H1 (cell line): ENCODE measurements around the gene NHLH2. TPM values are rescaled to one million over a fixed set of nuclear protein-coding genes. Genes with fewer than 3 reads are reported as not detected.

Experiments used
- CTCF ChIA-PET: fragments of 300-600 bp; sonication (Branson Sonifier 250); formaldehyde crosslinking; loops from one replicate; lab custom pipeline; 2021; ENCODE audit not compliant: partially characterized antibody; lab: Charles Lee
- POLR2A ChIA-PET: fragments of 300-600 bp; sonication (Branson Sonifier 250); formaldehyde crosslinking; loops from one replicate; lab custom pipeline; 2021; ENCODE audit warnings: inconsistent platforms; ENCODE audit not compliant: partially characterized antibody; lab: Charles Lee
- DNase-seq, 2 experiments: peaks; one replicate each; pipeline versions ENCODE4 v3.0.0 to v3.0.0-alpha.2; 2010 to 2022; ENCODE audit warnings: low spot score in 2 of 2, low read depth in 1 of 2, mixed read lengths in 1 of 2
- FAIRE-seq: peaks from 2 replicates; lab custom pipeline; 2011; peaks lifted over from hg19 to GRCh38; lab: Jason Lieb, UNC
- H2AFZ ChIP-seq: 2 replicates; pipeline ENCODE4 v1.8.1; 2012; ENCODE audit warnings: low read length, inconsistent platforms
- H2AK5ac ChIP-seq: 2 replicates; pipeline ENCODE4 v1.6.1; 2013; ENCODE audit warnings: low read depth, low read length
- H2BK120ac ChIP-seq: replicated peaks from 2 replicates; pipeline ENCODE3; 2013; ENCODE audit warnings: low read depth, low read length, inconsistent platforms
- H2BK12ac ChIP-seq: 2 replicates; pipeline ENCODE4 v1.6.1; 2013; ENCODE audit warnings: low read depth, low read length
- H2BK15ac ChIP-seq: 2 replicates; pipeline ENCODE4 v1.6.1; 2013; ENCODE audit warnings: low read length
- H2BK20ac ChIP-seq: 2 replicates; pipeline ENCODE4 v1.6.1; 2013; ENCODE audit warnings: low read length
- H2BK5ac ChIP-seq: 2 replicates; pipeline ENCODE4 v1.6.1; 2013; ENCODE audit warnings: low read depth, low read length
- H3K14ac ChIP-seq: 2 replicates; pipeline ENCODE4 v1.6.1; 2013; ENCODE audit warnings: inconsistent platforms; ENCODE audit not compliant: insufficient read length
- H3K18ac ChIP-seq: 2 replicates; pipeline ENCODE4 v1.6.1; 2013; ENCODE audit warnings: low read length; ENCODE audit errors: extremely low read depth
- H3K23ac ChIP-seq: 2 replicates; pipeline ENCODE4 v1.6.1; 2013; ENCODE audit warnings: inconsistent platforms; ENCODE audit not compliant: insufficient read length
- H3K23me2 ChIP-seq: 2 replicates; pipeline ENCODE4 v1.6.1; 2013; ENCODE audit warnings: low read depth, low read length
- H3K27ac ChIP-seq: 2 replicates; pipeline ENCODE4 v1.6.1; 2011; ENCODE audit warnings: low read depth, low read length, inconsistent platforms
- H3K27me3 ChIP-seq, 4 experiments: replicated peaks in 1 of 4; 1 replicate in 1 of 4; 2 replicates in 3 of 4; pipeline versions ENCODE4 v1.6.1 to v1.8.1; 2011 to 2013; ENCODE audit warnings: low read length in 3 of 4, mild to moderate bottlenecking in 3 of 4, inconsistent platforms in 2 of 4, mixed read lengths in 2 of 4, moderate library complexity in 1 of 4; ENCODE audit not compliant: control insufficient read depth in 3 of 4, insufficient read depth in 3 of 4; ENCODE audit errors: extremely low read depth in 1 of 4
- H3K36me3 ChIP-seq, 4 experiments: 2 replicates each; pipeline versions ENCODE4 v1.6.1 to v1.8.1; 2011 to 2013; ENCODE audit warnings: mild to moderate bottlenecking in 4 of 4, low read length in 3 of 4, moderate library complexity in 2 of 4, control low read depth in 1 of 4, inconsistent platforms in 1 of 4; ENCODE audit not compliant: insufficient read depth in 4 of 4, control insufficient read depth in 2 of 4
- H3K4ac ChIP-seq: replicated peaks from 2 replicates; pipeline ENCODE3; 2013; ENCODE audit warnings: low read length, low read depth, mixed read lengths, inconsistent platforms; ENCODE audit not compliant: insufficient read length
- H3K4me1 ChIP-seq, 4 experiments: replicated peaks in 1 of 4; 1 replicate in 1 of 4; 2 replicates in 3 of 4; pipeline versions ENCODE4 v1.6.1 to v1.8.1; 2011 to 2013; ENCODE audit warnings: low read length in 3 of 4, inconsistent platforms in 2 of 4, mixed read lengths in 1 of 4; ENCODE audit not compliant: insufficient read depth in 4 of 4, control insufficient read depth in 3 of 4
- H3K4me2 ChIP-seq, 2 experiments: 2 replicates each; pipeline versions ENCODE4 v1.6.1 to v1.8.1; 2011 to 2013; ENCODE audit warnings: low read depth in 2 of 2, low read length in 2 of 2, control low read depth in 1 of 2, inconsistent platforms in 1 of 2, mild to moderate bottlenecking in 1 of 2; ENCODE audit not compliant: insufficient read depth in 1 of 2
- H3K4me3 ChIP-seq, 4 experiments: fragments of 200-600, 300-600 bp in 1 of 4; sonication (generic), shearing (Covaris generic), sonication (Bioruptor Twin) in 1 of 4; 2 replicates each; pipeline versions ENCODE4 v1.5.1 to v1.8.1; 2011 to 2016; ENCODE audit warnings: low read length in 4 of 4, low read depth in 3 of 4, control low read depth in 2 of 4, inconsistent platforms in 2 of 4, mild to moderate bottlenecking in 2 of 4, mixed read lengths in 1 of 4, moderate library complexity in 1 of 4; ENCODE audit not compliant: insufficient read depth in 2 of 4; ENCODE audit errors: extremely low read depth in 1 of 4
- H3K56ac ChIP-seq: replicated peaks from 2 replicates; pipeline ENCODE3; 2013; ENCODE audit warnings: low read depth, mild to moderate bottlenecking, mixed read lengths, low read length, inconsistent platforms; ENCODE audit not compliant: insufficient read length
- H3K79me1 ChIP-seq: 2 replicates; pipeline ENCODE4 v1.6.1; 2013; ENCODE audit warnings: low read depth, low read length, control low read depth
- H3K79me2 ChIP-seq, 2 experiments: 2 replicates each; pipeline versions ENCODE4 v1.6.1 to v1.8.1; 2012 to 2013; ENCODE audit warnings: low read length in 2 of 2, mild to moderate bottlenecking in 2 of 2, inconsistent platforms in 1 of 2; ENCODE audit not compliant: insufficient read depth in 2 of 2, control insufficient read depth in 1 of 2
- H3K9ac ChIP-seq, 4 experiments: replicated peaks in 1 of 4; 1 replicate in 1 of 4; 2 replicates in 3 of 4; pipeline versions ENCODE4 v1.6.1 to v1.8.1; 2011 to 2013; ENCODE audit warnings: low read depth in 3 of 4, low read length in 3 of 4, control low read depth in 2 of 4, mild to moderate bottlenecking in 2 of 4, moderate library complexity in 2 of 4, inconsistent platforms in 1 of 4; ENCODE audit errors: extremely low read depth in 1 of 4
- H3K9me3 ChIP-seq, 2 experiments: 2 replicates each; pipeline versions ENCODE4 v1.6.1 to v1.8.1; 2012 to 2013; ENCODE audit warnings: mild to moderate bottlenecking in 2 of 2, moderate library complexity in 2 of 2, control low read depth in 1 of 2, inconsistent platforms in 1 of 2, low read depth in 1 of 2, low read length in 1 of 2, mixed read lengths in 1 of 2; ENCODE audit not compliant: insufficient read depth in 2 of 2
- H4K20me1 ChIP-seq, 2 experiments: replicated peaks in 1 of 2; 2 replicates each; pipeline versions ENCODE3 to v1.8.1; 2011 to 2013; ENCODE audit warnings: inconsistent platforms in 2 of 2, low read length in 2 of 2, mild to moderate bottlenecking in 1 of 2; ENCODE audit not compliant: insufficient read depth in 2 of 2, control insufficient read depth in 1 of 2
- H4K5ac ChIP-seq: 2 replicates; pipeline ENCODE4 v1.6.1; 2013; ENCODE audit warnings: low read length, low read depth, mixed read lengths, inconsistent platforms; ENCODE audit not compliant: insufficient read length
- H4K8ac ChIP-seq: 2 replicates; pipeline ENCODE4 v1.8.0; 2013; ENCODE audit warnings: mild to moderate bottlenecking, moderate library complexity, low read length, inconsistent platforms; ENCODE audit not compliant: insufficient read depth; ENCODE audit errors: extremely low read depth
- H4K91ac ChIP-seq: replicated peaks from 2 replicates; pipeline ENCODE3; 2013; ENCODE audit warnings: low read length, mixed read lengths, inconsistent platforms; ENCODE audit not compliant: insufficient read length
- BRCA1 ChIP-seq: IDR thresholded peaks from 2 replicates; pipeline ENCODE4 v1.6.1; 2012; ENCODE audit warnings: low read depth, low read length, improper control_type of control experiment
- GABPA ChIP-seq: IDR thresholded peaks from 2 replicates; pipeline ENCODE4 v1.6.1; 2011; ENCODE audit warnings: mild to moderate bottlenecking, low read length, moderate library complexity, borderline replicate concordance; ENCODE audit not compliant: insufficient read depth
- HDAC6 ChIP-seq: IDR thresholded peaks from one replicate; pipeline ENCODE4 v1.7.1; 2012; ENCODE audit warnings: low read depth, mild to moderate bottlenecking, inconsistent platforms, low read length, moderate library complexity
- KDM4A ChIP-seq: IDR thresholded peaks from one replicate; pipeline ENCODE4 v1.7.1; 2012; ENCODE audit warnings: low read depth, mild to moderate bottlenecking, moderate library complexity, low read length, inconsistent platforms; ENCODE audit not compliant: severe bottlenecking
- NANOG ChIP-seq: IDR thresholded peaks from 2 replicates; pipeline ENCODE4 v1.6.1; 2011; ENCODE audit warnings: low read length, low read depth, mild to moderate bottlenecking, inconsistent platforms; ENCODE audit not compliant: insufficient read depth, poor library complexity, severe bottlenecking
- PHF8 ChIP-seq: fragments of 200-600 bp; sonication (generic); conservative IDR thresholded peaks from 2 replicates; pipeline ENCODE4 v1.7.1; 2012; ENCODE audit warnings: low read depth, mild to moderate bottlenecking, inconsistent platforms, low read length, moderate library complexity
- POLR2AphosphoS5 ChIP-seq: IDR thresholded peaks from 2 replicates; pipeline ENCODE4 v1.6.1; 2011; ENCODE audit warnings: low read depth, low read length
- RAD21 ChIP-seq, 2 experiments: IDR thresholded peaks in 1 of 2; conservative IDR thresholded peaks in 1 of 2; 2 replicates each; pipeline ENCODE4 v1.6.1; 2011; ENCODE audit warnings: low read depth in 2 of 2, low read length in 2 of 2, improper control_type of control experiment in 1 of 2, inconsistent platforms in 1 of 2, mild to moderate bottlenecking in 1 of 2, moderate library complexity in 1 of 2
- SAP30 ChIP-seq: fragments of 300-600 bp; sonication (generic); IDR thresholded peaks from 2 replicates; pipeline ENCODE4 v1.7.1; 2012; ENCODE audit warnings: low read length, moderate library complexity, mild to moderate bottlenecking, inconsistent platforms; ENCODE audit not compliant: insufficient read depth, insufficient replicate concordance
- TAF1 ChIP-seq: IDR thresholded peaks from 2 replicates; pipeline ENCODE4 v1.6.1; 2011; ENCODE audit warnings: mild to moderate bottlenecking, low read depth, low read length
- TAF7 ChIP-seq: optimal IDR thresholded peaks from 2 replicates; pipeline ENCODE3; 2011; ENCODE audit warnings: low read depth, mild to moderate bottlenecking, inconsistent platforms, low read length, moderate library complexity, borderline replicate concordance
- USF2 ChIP-seq: IDR thresholded peaks from 2 replicates; pipeline ENCODE4 v1.6.1; 2011; ENCODE audit warnings: low read length, improper control_type of control experiment
- WGBS, 2 experiments: shearing (Covaris generic) in 1 of 2; methylation state at CpG; one replicate each; pipeline versions ENCODE4 v1.1.6 to v1.1.7; 2013 to 2015; ENCODE audit warnings: low lambda C conversion rate in 2 of 2, mixed read lengths in 2 of 2, inconsistent platforms in 1 of 2, low coverage in 1 of 2, missing lambda C conversion rate in 1 of 2; ENCODE audit not compliant: insufficient replicate concordance in 2 of 2, insufficient coverage in 1 of 2, insufficient read length in 1 of 2; ENCODE audit errors: extremely low coverage in 1 of 2, missing lambda C conversion rate in 1 of 2; 5-methylcytosine and 5-hydroxymethylcytosine counted together
- polyA plus RNA-seq, 7 experiments: library from polyadenylated mRNA; depleted of rRNA in 3 of 7; stranded (reverse) in 5 of 7; unstranded in 2 of 7; fragments of >200 nt in 5 of 7; fragments of 200-250 nt in 2 of 7; gene quantifications; 1 replicate in 5 of 7; 2 replicates in 1 of 7; 4 replicates in 1 of 7; pipeline versions ENCODE4 v1.2.1 to v1.2.3, GENCODE V29; 2011 to 2013; ENCODE audit warnings: missing spikeins in 2 of 7, mixed read lengths in 2 of 7
- total RNA-seq: library from RNA; stranded (reverse); fragmentation: NEBNext Ultra II Directional; extraction: Animal tissue kit (Norgen Biotek cat#: 25700); gene quantifications from 2 replicates; pipeline ENCODE4 v1.2.1, GENCODE V29; 2021

The NHLH2 gene
- total and polyA plus RNA-seq, 2 of the 8 experiments (the other 6 are each of a cell fraction or from before 2014, with no cell fraction given) = 0.92 to 1.1 TPM

GRCh38 chr1:115790846-115791245, 50.1 kb downstream of the NHLH2 start:
- DNase-seq (no peak), FAIRE-seq (no peak)
- H4K20me1 ChIP-seq = no peaks in the 10 kb centered on the region
- no peak overlapping the region for H3K4me2 ChIP-seq
- no peak overlapping the region for H4K5ac ChIP-seq
- ChIA-PET CTCF (interaction anchor here (0.5 to 1.5 kb wide), 4 partner anchors 12 to 192 kb away, joined by 3 to 4 read pairs (median 4); no protein-coding TSS in a partner anchor), POLR2A (no interaction called here)
- no peak overlapping the region for H4K91ac ChIP-seq
- H3K14ac ChIP-seq = no peak overlapping the region
- peaks cover 0 to 5% (median 2%) of the 10 kb centered on the region in 4 experiments; a peak in 2 of 7 replicates for H3K4me1 ChIP-seq
- H2AFZ ChIP-seq = peak overlapping the region; percentile 58; the same call in 1 of the 2 replicates
- H3K4me3 ChIP-seq = no peak overlapping the region
- H3K23ac ChIP-seq = no peak overlapping the region
- no peak overlapping the region for H2BK12ac ChIP-seq
- no peak overlapping the region for H3K9ac ChIP-seq
- no peak overlapping the region for H2BK20ac ChIP-seq
- 92% methylated on average over 6 of the region's 6 CpGs; no CpG with 5 or more reads in 1 of the 2 experiments for WGBS, 2 experiments
- H2BK120ac ChIP-seq = no peak overlapping the region
- H3K79me2 ChIP-seq = no peaks in the 10 kb centered on the region
- 0 out of 2 replicates have a peak overlapping the region, but pooled peaks have one; percentile 48 for H2BK15ac ChIP-seq
- H3K4ac ChIP-seq = peak overlapping the region; percentile 7
- no peak overlapping the region for H3K27ac ChIP-seq
- H3K27me3 ChIP-seq = no peaks in the 10 kb centered on the region
- H4K8ac ChIP-seq = no peak overlapping the region
- no peak overlapping the region for H3K18ac ChIP-seq
- no peak overlapping the region for H2BK5ac ChIP-seq
- H3K56ac ChIP-seq = no peak overlapping the region
- H3K9me3 ChIP-seq = no peaks in the 10 kb centered on the region
- H3K79me1 ChIP-seq = no peaks in the 10 kb centered on the region
- H3K36me3 ChIP-seq = no peaks in the 10 kb centered on the region
- no peak overlapping the region for H2AK5ac ChIP-seq
- H3K23me2 ChIP-seq = no peaks in the 10 kb centered on the region
- no peak for TF ChIP-seq USF2
- no peak for TF ChIP-seq POLR2AphosphoS5
- no peak for TF ChIP-seq SAP30
- TF ChIP-seq PHF8 = no peak
- TF ChIP-seq RAD21 (IDR thresholded peaks at IDR 0.05 in 1 of 2, conservative IDR thresholded peaks at IDR 0.05 in 1 of 2; ENCODE audit: low read depth in 2 of 2, low read length in 2 of 2) = no peak
- no peak for TF ChIP-seq TAF7
- TF ChIP-seq KDM4A = no peak
- no peak for TF ChIP-seq NANOG
- no peak for TF ChIP-seq GABPA
- no peak for TF ChIP-seq BRCA1
- no peak for TF ChIP-seq TAF1
- TF ChIP-seq HDAC6 = no peak
